Panc1 (cell line): ENCODE results near the gene DMP1. TPM values are rescaled to one million over a fixed set of nuclear protein-coding genes. Genes with fewer than 3 reads are reported as not detected.

ENCODE experiments used
- ATAC-seq: fragments of 200-7000 bp; cut with Tn5 transposase; 2 replicates; pipeline ENCODE4 v1.9.1; 2020; ENCODE audit warnings: mild to moderate bottlenecking, moderate library complexity
- BruUV-seq: library from RNA; stranded (reverse); fragments of 400-500 nt; replicated peaks from 2 replicates; lab custom pipeline; 2021; lab: Mats Ljungman, UMichigan
- CTCF ChIA-PET: fragments of 300-600 bp; sonication (Branson Sonifier 250); formaldehyde crosslinking; loops from one replicate; lab custom pipeline; 2022; ENCODE audit warnings: antibody characterized with exemption; lab: Charles Lee
- POLR2A ChIA-PET: fragments of 300-600 bp; sonication (Branson Sonifier 250); formaldehyde crosslinking; loops from one replicate; lab custom pipeline; 2022; ENCODE audit warnings: antibody characterized with exemption; lab: Charles Lee
- DNase-seq: peaks from one replicate; pipeline ENCODE4 v3.0.0-alpha.2; 2010; ENCODE audit warnings: low read depth, low spot score
- H3K27ac ChIP-seq: 2 replicates; pipeline ENCODE4 v1.5.1; 2011; ENCODE audit warnings: mild to moderate bottlenecking, low read length, inconsistent platforms
- H3K27me3 ChIP-seq: fragments of 200-500 bp; sonication (Bioruptor generic); 2 replicates; pipeline ENCODE4 v1.6.0; 2014; ENCODE audit warnings: low read length, inconsistent platforms; ENCODE audit not compliant: control insufficient read depth, insufficient read depth
- H3K36me3 ChIP-seq: fragments of 200-500 bp; sonication (Bioruptor generic); 2 replicates; pipeline ENCODE4 v1.5.1; 2014; ENCODE audit warnings: inconsistent platforms, mild to moderate bottlenecking, low read length, moderate library complexity; ENCODE audit not compliant: control insufficient read depth, insufficient read depth
- H3K4me1 ChIP-seq: 2 replicates; pipeline ENCODE4 v1.5.1; 2011; ENCODE audit warnings: inconsistent platforms, mild to moderate bottlenecking, low read length, moderate library complexity; ENCODE audit not compliant: control insufficient read depth, insufficient read depth
- H3K4me3 ChIP-seq, 2 experiments: 2 replicates each; pipeline ENCODE4 v1.5.1; 2011 to 2012; ENCODE audit warnings: low read depth in 2 of 2, low read length in 2 of 2, mild to moderate bottlenecking in 2 of 2, inconsistent platforms in 1 of 2, moderate library complexity in 1 of 2
- H3K9me3 ChIP-seq: fragments of 200-500 bp; sonication (Bioruptor generic); 2 replicates; pipeline ENCODE4 v1.5.1; 2014; ENCODE audit warnings: low read depth, mild to moderate bottlenecking, inconsistent platforms, low read length, moderate library complexity; ENCODE audit not compliant: control insufficient read depth, insufficient read depth
- SIN3A ChIP-seq: IDR thresholded peaks from 2 replicates; pipeline ENCODE4 v1.6.1; 2012; ENCODE audit warnings: low read depth, mild to moderate bottlenecking, low read length, moderate library complexity, borderline replicate concordance; ENCODE audit not compliant: insufficient read depth
- in situ Hi-C: cut with HindIII; loops from 2 replicates; pipeline ENCODE4 v1.10.0; 2016; ENCODE audit warnings: low sequenced_read_pairs, low pct_unique_long_range_greater_than_20kb
- intact Hi-C: fragments of 100-400 bp; cut with micrococcal nuclease; formaldehyde crosslinking; loops from one replicate; pipeline ENCODE4 v1.10.0; 2022; ENCODE audit not compliant: unreplicated experiment
- total RNA-seq: library from RNA; stranded (reverse); gene quantifications from one replicate; pipeline ENCODE4 v1.2.1, GENCODE V29; 2021; ENCODE audit not compliant: unreplicated experiment
- TF ChIP-seq, protein P1 (sequence below): fragments of 450-650 bp; IDR thresholded peaks from 2 replicates; pipeline ENCODE4 v1.5.1; 2017; ENCODE audit warnings: mild to moderate bottlenecking
- TF ChIP-seq, protein P2 (sequence below), 2 experiments: IDR thresholded peaks; 2 replicates each; pipeline ENCODE4 v1.6.1; 2011 to 2012; ENCODE audit warnings: low read depth in 2 of 2, control low read depth in 1 of 2, low read length in 1 of 2, mild to moderate bottlenecking in 1 of 2, moderate library complexity in 1 of 2; ENCODE audit not compliant: insufficient read depth in 1 of 2

Gene DMP1
- total RNA-seq, 1 experiment from 2014 or later = not detected

DNA sequence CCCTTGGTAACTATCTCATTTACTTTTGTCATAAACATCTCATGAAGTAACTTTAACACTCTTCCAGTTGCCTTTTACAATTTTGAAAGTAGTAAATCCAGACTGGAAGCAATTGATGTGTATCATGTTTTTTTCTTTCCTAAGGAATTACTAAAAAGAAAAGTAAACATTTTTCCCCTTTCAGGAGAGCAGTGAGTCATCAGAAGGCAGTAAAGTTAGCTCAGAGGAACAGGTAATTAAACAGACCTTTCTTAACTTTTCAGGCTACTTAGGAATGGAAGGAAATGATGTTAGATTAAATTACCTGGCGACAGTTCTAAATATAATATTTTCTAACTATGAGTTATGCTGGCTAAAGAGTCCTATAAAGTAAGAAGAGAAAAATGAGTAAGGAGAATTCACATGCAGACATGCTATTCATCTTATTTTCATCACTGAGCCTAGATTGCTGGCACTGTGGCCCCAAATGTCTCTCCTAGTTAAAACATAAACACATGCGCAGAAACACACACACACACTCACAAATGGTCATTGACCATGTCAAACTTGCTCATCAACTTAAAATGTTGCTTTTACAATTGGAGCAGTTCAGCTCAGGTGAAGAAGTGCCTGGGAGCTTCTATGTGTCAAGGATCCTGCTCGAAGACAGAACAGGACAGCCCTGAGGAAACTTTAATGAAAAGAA is 9.3 kb downstream of the DMP1 start:
- Histone ChIP-seq H3K4me1 (no peaks in the 10 kb centered on the region), H3K27ac (no peak overlapping the region), H3K36me3 (no peaks in the 10 kb centered on the region), H3K9me3 (no peaks in the 10 kb centered on the region), H3K27me3 (no peaks in the 10 kb centered on the region), H3K4me3 (no peak overlapping the region)
- in situ Hi-C loops (no loop called here), intact Hi-C loops (no loop called here)
- no TSS peak for BruUV-seq
- CTCF ChIA-PET = no interaction called here
- no peak for DNase-seq
- TF ChIP-seq, protein P1, sequence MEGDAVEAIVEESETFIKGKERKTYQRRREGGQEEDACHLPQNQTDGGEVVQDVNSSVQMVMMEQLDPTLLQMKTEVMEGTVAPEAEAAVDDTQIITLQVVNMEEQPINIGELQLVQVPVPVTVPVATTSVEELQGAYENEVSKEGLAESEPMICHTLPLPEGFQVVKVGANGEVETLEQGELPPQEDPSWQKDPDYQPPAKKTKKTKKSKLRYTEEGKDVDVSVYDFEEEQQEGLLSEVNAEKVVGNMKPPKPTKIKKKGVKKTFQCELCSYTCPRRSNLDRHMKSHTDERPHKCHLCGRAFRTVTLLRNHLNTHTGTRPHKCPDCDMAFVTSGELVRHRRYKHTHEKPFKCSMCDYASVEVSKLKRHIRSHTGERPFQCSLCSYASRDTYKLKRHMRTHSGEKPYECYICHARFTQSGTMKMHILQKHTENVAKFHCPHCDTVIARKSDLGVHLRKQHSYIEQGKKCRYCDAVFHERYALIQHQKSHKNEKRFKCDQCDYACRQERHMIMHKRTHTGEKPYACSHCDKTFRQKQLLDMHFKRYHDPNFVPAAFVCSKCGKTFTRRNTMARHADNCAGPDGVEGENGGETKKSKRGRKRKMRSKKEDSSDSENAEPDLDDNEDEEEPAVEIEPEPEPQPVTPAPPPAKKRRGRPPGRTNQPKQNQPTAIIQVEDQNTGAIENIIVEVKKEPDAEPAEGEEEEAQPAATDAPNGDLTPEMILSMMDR = no peak
- TF ChIP-seq, protein P2, sequence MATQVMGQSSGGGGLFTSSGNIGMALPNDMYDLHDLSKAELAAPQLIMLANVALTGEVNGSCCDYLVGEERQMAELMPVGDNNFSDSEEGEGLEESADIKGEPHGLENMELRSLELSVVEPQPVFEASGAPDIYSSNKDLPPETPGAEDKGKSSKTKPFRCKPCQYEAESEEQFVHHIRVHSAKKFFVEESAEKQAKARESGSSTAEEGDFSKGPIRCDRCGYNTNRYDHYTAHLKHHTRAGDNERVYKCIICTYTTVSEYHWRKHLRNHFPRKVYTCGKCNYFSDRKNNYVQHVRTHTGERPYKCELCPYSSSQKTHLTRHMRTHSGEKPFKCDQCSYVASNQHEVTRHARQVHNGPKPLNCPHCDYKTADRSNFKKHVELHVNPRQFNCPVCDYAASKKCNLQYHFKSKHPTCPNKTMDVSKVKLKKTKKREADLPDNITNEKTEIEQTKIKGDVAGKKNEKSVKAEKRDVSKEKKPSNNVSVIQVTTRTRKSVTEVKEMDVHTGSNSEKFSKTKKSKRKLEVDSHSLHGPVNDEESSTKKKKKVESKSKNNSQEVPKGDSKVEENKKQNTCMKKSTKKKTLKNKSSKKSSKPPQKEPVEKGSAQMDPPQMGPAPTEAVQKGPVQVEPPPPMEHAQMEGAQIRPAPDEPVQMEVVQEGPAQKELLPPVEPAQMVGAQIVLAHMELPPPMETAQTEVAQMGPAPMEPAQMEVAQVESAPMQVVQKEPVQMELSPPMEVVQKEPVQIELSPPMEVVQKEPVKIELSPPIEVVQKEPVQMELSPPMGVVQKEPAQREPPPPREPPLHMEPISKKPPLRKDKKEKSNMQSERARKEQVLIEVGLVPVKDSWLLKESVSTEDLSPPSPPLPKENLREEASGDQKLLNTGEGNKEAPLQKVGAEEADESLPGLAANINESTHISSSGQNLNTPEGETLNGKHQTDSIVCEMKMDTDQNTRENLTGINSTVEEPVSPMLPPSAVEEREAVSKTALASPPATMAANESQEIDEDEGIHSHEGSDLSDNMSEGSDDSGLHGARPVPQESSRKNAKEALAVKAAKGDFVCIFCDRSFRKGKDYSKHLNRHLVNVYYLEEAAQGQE (IDR thresholded peaks at IDR 0.05; ENCODE audit: insufficient read depth in 1 of 2, low read depth in 2 of 2, low read length in 1 of 2) = no peak
- POLR2A ChIA-PET = no interaction called here
- ATAC-seq = no peak

DNA sequence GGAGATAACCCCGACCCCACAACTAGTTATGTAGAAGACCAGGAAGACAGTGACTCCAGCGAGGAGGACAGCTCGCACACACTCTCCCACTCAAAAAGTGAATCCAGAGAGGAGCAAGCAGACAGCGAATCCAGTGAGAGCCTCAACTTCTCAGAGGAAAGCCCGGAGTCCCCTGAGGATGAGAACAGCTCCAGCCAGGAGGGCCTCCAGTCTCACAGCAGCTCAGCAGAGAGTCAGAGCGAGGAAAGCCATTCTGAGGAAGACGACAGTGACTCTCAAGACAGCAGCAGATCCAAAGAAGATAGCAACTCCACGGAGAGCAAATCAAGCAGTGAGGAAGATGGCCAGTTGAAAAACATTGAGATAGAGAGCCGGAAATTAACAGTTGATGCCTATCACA is 12.8 kb downstream of the DMP1 start:
- H3K27ac ChIP-seq = no peak overlapping the region
- in situ Hi-C loops (no loop called here), intact Hi-C loops (no loop called here)
- H3K4me3 ChIP-seq = no peak overlapping the region
- ATAC-seq (no peak), DNase-seq (no peak)
- H3K9me3 ChIP-seq = no peaks in the 10 kb centered on the region
- H3K27me3 ChIP-seq = no peaks in the 10 kb centered on the region
- no TSS peak for BruUV-seq
- H3K4me1 ChIP-seq = no peaks in the 10 kb centered on the region
- no peaks in the 10 kb centered on the region for H3K36me3 ChIP-seq
- POLR2A ChIA-PET = no interaction called here
- CTCF ChIA-PET = no interaction called here
- TF ChIP-seq, protein P2 (IDR thresholded peaks at IDR 0.05; ENCODE audit: insufficient read depth in 1 of 2, low read depth in 2 of 2, low read length in 1 of 2) = no peak
- TF ChIP-seq SIN3A = no peak
